Activated naive CD4-positive, alpha-beta T cell treated with anti-CD3 and anti-CD28 coated beads for 36 hours (primary cell): ENCODE measurements around the gene IL17B. TPM values are rescaled to one million over a fixed set of nuclear protein-coding genes. Genes with fewer than 3 reads are reported as not detected.
"Not testable (repeated sequence)": the region's sequence is repeated elsewhere in the genome, so short reads cannot be mapped to it uniquely, and the experiment has no call there.

Experiments used
- CTCF ChIA-PET: fragments of 350-600 bp; sonication (Branson Sonifier 250); formaldehyde crosslinking; loops from one replicate; lab custom pipeline; 2021; ENCODE audit warnings: antibody characterized with exemption; lab: Charles Lee
- DNase-seq: peaks from one replicate; pipeline ENCODE4 v3.0.0-alpha.2; 2020
- H3K27ac Mint-ChIP-seq: one replicate; pipeline ENCODE4 v1.8.0; 2021; ENCODE audit warnings: mild to moderate bottlenecking, mixed read lengths
- H3K27me3 Mint-ChIP-seq: one replicate; pipeline ENCODE4 v1.8.0; 2021; ENCODE audit warnings: low read depth, mixed read lengths
- H3K36me3 Mint-ChIP-seq: one replicate; pipeline ENCODE4 v1.8.0; 2021; ENCODE audit warnings: low read depth, mixed read lengths
- H3K4me1 Mint-ChIP-seq: one replicate; pipeline ENCODE4 v1.8.0; 2021; ENCODE audit warnings: low read depth, mixed read lengths
- H3K4me3 Mint-ChIP-seq: one replicate; pipeline ENCODE4 v1.8.0; 2021; ENCODE audit warnings: mild to moderate bottlenecking, moderate library complexity, mixed read lengths
- H3K9me3 Mint-ChIP-seq: one replicate; pipeline ENCODE4 v1.8.0; 2021; ENCODE audit warnings: mixed read lengths
- intact Hi-C: fragments of 100-400 bp; cut with micrococcal nuclease; formaldehyde crosslinking; loops from one replicate; pipeline ENCODE4 v1.15.1; 2023
- total RNA-seq, 2 experiments: library from RNA; stranded (reverse); gene quantifications; one replicate each; pipeline ENCODE4 v1.2.3, GENCODE V29; 2021

The IL17B gene
- total RNA-seq, 2 experiments from 2014 or later, result not detected

DNA sequence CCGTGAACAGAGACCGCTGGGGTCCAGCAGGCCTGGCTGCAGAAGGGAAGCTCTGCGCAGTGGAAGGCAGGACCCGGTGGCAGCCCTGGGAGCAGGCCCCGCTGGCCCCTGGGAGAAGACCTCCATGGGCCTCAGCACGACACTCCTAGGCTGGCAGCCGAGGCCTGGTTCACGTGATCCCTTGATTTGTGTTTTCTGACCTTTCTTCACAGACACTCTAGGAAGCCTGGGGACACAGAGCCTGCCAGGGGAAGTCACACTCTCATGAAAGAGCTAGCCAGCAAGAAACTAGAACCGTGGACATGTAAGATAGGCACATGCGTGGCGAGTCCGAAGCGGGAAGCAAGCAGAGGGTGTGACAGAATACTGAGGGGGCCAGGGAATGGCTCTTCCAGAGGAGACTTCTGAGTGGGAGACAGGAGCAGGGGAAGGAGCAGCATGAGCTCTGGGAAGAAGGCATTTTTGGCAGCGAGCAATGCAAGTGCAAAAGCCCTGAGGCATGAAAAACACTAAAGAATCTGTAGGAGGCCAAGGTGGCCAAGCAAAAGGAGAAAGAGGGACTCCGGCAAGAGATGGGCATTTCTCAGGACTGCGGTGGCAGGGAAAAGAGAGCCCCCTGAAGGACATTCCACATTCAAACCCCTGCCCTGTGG lies 26.6 kb upstream of the IL17B start:
- Mint-ChIP-seq H3K27me3 (no peaks in the 10 kb centered on the region), H3K4me1 (no peaks in the 10 kb centered on the region), H3K9me3 (no peaks in the 10 kb centered on the region), H3K4me3 (no peak overlapping the region), H3K36me3 (no peaks in the 10 kb centered on the region), H3K27ac (no peak overlapping the region)
- CTCF ChIA-PET, result interaction anchor here (0.6 to 1.3 kb wide), 2 partner anchors 11 to 528 kb away, joined by 3 read pairs; no protein-coding TSS in a partner anchor
- DNase-seq, result no peak
- intact Hi-C loops, result no loop called here

DNA sequence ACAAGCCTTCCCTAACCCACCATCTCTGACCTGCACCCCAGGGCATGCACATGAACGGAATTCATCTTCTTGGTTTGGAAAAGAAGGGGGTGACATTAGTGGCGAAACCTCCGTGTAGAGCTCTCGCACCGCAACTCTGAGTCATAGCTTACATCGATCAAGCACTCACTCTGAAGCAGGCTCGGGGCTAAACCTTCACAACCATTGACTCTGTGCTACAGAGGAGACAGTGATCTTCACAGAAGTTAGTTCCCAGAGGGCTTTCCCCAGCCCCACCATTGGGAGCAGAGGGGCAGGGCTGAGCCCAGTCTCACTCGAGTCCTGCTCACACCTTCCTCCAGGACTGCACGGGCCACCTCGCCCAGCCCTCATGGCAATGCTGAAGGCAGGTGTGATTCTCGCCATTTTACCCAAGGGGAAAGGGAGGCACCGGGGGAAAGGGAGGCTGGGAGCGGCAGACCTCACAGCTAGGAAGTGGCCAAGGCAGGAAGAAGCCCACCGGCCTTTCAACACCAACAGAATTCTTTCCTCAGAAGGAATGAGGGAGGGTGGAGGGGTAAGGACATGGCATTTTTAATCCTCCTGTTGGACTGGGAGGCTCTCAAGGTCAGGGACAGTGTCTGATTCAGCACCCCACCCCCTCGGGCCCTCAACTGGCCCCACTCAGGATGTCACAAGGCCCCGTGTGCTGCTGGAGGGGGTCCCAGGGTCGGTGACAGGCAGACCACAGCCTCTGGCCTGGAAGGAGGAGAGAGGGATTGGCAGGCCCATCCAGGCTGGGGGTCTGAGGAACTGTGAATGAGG lies 25.9 kb upstream of the IL17B start:
- H3K4me1 Mint-ChIP-seq, result no peaks in the 10 kb centered on the region
- no peaks in the 10 kb centered on the region for H3K27me3 Mint-ChIP-seq
- H3K36me3 Mint-ChIP-seq, result no peaks in the 10 kb centered on the region
- H3K4me3 Mint-ChIP-seq, result no peak overlapping the region
- intact Hi-C loops, result no loop called here
- CTCF ChIA-PET, result interaction anchor here (1.3 kb wide), 1 partner anchor 12 kb away, joined by 3 read pairs; no protein-coding TSS in a partner anchor
- no peak for DNase-seq
- H3K27ac Mint-ChIP-seq, result no peak overlapping the region
- no peaks in the 10 kb centered on the region for H3K9me3 Mint-ChIP-seq

DNA sequence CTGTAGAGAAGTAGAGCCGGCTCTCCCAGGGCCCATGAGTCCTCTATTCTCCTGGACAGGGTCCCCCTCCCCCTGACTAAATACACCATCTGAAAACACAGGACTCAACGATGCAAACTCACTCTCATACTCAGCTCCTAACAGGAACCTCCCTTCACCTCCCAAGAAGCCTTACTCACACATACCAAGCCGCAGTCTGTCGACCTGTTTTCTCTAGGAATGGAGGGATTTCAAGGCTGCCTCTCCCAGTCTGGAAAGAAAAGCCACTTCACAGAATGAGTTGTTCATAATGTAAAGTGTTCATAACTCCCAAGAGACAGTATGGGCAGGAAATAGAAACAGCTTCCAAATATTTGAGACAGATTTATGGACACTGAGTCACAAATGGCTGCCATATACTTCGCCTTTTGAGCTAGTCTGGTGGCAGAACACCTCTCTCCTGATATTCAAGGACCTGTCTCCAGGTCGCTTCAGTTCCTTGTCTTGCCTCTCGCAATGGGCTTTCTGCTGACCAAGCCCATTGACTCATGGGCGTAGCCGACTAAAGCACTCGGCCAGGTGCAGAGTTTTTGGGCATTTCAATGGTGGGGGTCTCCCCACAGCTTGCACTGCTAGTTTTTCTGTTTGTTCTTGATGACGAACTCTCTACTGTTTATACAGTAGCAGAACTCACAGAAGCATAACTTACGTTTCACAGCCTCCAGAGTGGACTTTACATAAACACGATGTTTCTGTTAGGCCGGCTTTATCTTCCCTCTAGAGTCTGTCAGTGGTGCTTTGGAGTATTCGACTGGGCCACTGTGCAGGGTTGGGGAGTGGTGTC lies 25.0 kb upstream of the IL17B start:
- Mint-ChIP-seq H3K4me3 (no peak overlapping the region), H3K4me1 (no peaks in the 10 kb centered on the region), H3K9me3 (no peaks in the 10 kb centered on the region), H3K36me3 (no peaks in the 10 kb centered on the region), H3K27ac (no peak overlapping the region), H3K27me3 (no peaks in the 10 kb centered on the region)
- CTCF ChIA-PET, result interaction anchor here (0.9 kb wide), 1 partner anchor 30 kb away, joined by 4 read pairs; no protein-coding TSS in a partner anchor
- intact Hi-C loops, result no loop called here
- DNase-seq, result no peak

DNA sequence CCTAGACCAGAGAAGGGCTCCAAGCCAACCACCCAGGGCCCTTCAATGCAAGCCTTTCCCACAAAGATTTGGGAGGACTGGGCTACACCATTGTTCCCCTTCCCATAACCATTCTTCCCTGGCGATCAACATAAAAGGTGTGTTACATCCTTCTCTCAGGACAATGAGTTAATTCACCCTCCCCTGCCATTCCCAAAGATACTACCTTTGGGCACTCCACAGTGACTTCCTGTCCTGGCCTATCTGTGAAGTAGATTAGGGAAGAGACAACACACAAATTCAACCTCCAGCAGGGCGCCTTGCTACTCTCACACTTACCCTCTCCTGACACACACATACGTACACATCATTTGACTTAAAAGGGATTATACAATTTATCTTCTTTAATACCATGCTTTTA lies 23.2 kb upstream of the IL17B start:
- Mint-ChIP-seq H3K36me3 (no peaks in the 10 kb centered on the region), H3K27me3 (no peaks in the 10 kb centered on the region), H3K27ac (no peak overlapping the region), H3K4me1 (no peaks in the 10 kb centered on the region), H3K4me3 (no peak overlapping the region), H3K9me3 (no peaks in the 10 kb centered on the region)
- intact Hi-C loops, result no loop called here
- no peak for DNase-seq
- CTCF ChIA-PET, result interaction anchor here (0.8 kb wide), 1 partner anchor 88 kb away, joined by 3 read pairs; no protein-coding TSS in a partner anchor

DNA sequence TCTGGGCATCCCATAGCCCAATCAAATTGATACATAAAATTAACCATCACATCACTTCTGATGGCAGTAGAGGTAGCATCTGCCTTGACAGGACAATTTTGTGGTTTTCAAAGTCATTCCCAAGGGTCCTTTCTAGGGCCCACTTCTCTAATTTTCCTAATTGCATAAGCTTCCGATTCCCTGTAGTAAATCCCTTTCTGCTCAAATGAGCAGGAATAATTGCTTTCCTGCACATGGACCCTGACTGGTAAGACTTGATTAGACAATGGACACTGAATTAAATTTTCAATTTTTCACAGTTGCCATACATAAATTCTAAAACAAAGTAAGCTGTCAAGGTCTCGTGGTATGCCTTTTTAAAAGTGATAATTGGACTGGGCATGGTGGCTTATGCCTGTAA lies 22.0 kb upstream of the IL17B start:
- Mint-ChIP-seq H3K27me3 (no peaks in the 10 kb centered on the region), H3K4me1 (no peaks in the 10 kb centered on the region), H3K36me3 (no peaks in the 10 kb centered on the region), H3K9me3 (no peaks in the 10 kb centered on the region), H3K4me3 (no peak overlapping the region), H3K27ac (no peak overlapping the region)
- intact Hi-C loops, result no loop called here
- DNase-seq, result no peak
- CTCF ChIA-PET, result interaction anchor here (0.7 to 1.4 kb wide), 7 partner anchors 10 to 37 kb away, joined by 3 to 4 read pairs (median 3); no protein-coding TSS in a partner anchor

DNA sequence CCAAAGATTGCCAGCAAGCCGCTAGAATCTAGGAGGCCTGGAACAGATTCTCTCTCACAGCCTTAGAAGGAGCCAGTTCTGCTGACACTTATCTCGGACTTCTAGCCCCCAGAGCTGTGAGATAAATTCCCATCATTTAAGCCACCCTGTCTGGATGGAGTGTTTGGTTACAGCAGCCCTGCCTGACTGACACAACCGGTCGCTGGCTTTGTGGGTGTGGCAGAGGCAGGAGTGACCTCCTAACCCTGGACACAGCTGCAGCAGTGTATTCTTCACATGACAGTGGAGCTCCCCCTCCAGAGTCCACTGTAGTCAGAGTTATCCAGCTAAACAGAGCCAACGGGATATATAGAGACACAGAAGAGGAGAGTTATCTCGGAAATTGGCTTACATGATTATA lies 21.2 kb upstream of the IL17B start:
- intact Hi-C loops, result no loop called here
- Mint-ChIP-seq H3K36me3 (no peaks in the 10 kb centered on the region), H3K4me1 (no peaks in the 10 kb centered on the region), H3K4me3 (no peak overlapping the region), H3K27me3 (no peaks in the 10 kb centered on the region), H3K9me3 (no peaks in the 10 kb centered on the region), H3K27ac (no peak overlapping the region)
- CTCF ChIA-PET, result interaction anchor here (0.6 to 1.4 kb wide), 9 partner anchors 10 to 38 kb away, joined by 3 to 5 read pairs (median 3); no protein-coding TSS in a partner anchor
- no peak for DNase-seq

DNA sequence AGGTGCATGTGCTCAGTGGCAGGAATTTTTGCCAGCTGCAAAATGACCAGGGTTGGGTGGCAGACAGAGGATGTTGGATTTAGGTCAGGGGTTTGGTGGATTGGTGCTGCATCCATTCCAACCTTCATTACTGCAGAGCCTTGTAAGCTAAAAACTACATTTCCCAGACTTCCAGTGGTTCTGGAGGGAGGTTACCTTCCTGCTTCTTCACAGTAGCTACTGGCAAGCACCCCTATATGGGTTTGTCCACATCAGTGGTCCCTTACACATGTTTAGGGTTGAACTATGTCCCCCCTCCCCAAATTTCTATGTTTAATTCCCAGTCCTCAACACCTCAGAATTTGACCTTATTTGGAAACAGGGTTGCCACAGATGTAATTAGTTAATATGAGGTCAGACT lies 20.7 kb upstream of the IL17B start:
- H3K4me1 Mint-ChIP-seq, result no peaks in the 10 kb centered on the region
- H3K36me3 Mint-ChIP-seq, result no peaks in the 10 kb centered on the region
- no peak for DNase-seq
- no peaks in the 10 kb centered on the region for H3K27me3 Mint-ChIP-seq
- intact Hi-C loops, result no loop called here
- no peaks in the 10 kb centered on the region for H3K9me3 Mint-ChIP-seq
- H3K27ac Mint-ChIP-seq, result no peak overlapping the region
- CTCF ChIA-PET, result interaction anchor here (0.7 to 1.4 kb wide), 3 partner anchors 18 to 68 kb away, joined by 3 to 4 read pairs (median 3); no protein-coding TSS in a partner anchor
- H3K4me3 Mint-ChIP-seq, result no peak overlapping the region

DNA sequence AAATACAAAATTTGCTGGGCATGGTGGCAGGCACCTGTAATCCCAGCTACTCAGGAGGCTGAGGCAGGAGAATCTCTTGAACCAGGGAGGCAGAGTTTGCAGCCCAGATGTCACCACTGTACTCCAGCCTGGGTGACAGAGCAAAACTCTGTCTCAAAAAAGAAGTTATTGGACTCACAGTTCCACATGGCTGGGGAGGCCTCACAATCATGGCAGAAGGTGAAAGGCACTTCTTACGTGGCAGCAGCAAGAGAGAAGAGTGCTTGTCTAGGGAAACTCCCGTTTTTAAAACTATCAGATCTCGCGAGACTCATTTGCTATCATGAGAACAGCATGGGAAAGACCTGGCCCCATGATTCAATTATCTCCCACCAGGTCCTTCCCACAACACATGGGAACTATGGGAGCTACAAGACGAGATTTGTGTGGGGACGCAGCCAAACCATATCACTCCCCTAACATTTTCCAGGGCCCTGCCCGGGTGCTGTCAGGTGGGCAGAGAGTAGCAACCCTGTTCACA lies 19.7 kb upstream of the IL17B start:
- H3K9me3 Mint-ChIP-seq, H3K27me3 Mint-ChIP-seq, H3K4me1 Mint-ChIP-seq, H3K36me3 Mint-ChIP-seq, CTCF ChIA-PET, H3K4me3 Mint-ChIP-seq, intact Hi-C loops, H3K27ac Mint-ChIP-seq, DNase-seq: not testable (repeated sequence)

DNA sequence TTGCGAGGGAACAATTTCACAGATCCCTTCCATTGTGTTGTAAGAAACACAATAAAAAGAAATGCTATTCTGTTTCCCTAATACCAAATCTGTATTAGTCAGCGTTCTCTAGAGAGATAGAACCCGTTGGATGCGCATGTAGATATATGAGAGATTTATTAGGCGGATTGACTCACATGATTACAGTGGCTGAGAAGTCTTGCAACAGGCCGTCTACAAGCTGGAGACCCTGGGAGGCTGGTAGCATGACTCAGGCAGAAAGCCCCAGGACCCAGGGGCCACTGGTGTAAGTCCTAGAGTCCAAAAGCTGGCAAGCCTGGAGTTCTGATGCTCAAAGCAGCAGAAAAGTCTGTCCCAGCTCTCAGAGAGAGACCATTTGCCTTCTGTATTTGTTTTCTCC lies 18.4 kb upstream of the IL17B start:
- Mint-ChIP-seq H3K36me3 (no peaks in the 10 kb centered on the region), H3K27me3 (no peaks in the 10 kb centered on the region), H3K4me1 (no peaks in the 10 kb centered on the region), H3K27ac (no peak overlapping the region), H3K4me3 (no peak overlapping the region), H3K9me3 (no peaks in the 10 kb centered on the region)
- CTCF ChIA-PET, result no interaction called here
- no peak for DNase-seq
- intact Hi-C loops, result no loop called here

DNA sequence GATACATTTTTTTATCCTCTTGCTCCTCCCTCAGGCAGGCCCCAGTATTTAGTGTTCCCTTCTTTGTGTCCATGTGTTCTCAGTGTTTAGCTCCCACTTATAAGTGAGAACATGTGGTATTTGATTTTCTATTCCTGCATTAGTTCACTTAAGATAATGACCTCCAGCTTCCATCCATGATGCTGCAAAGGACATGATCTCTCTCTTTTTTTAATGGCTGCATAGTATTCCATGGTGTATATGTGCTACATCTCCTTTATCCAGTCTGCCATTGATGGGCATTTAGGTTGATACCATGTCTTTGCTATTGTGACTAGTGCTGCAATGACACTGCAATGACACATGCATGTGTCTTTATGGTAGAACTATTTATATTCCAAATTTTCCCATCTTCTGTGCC lies 15.9 kb upstream of the IL17B start:
- H3K4me1 Mint-ChIP-seq, H3K9me3 Mint-ChIP-seq, intact Hi-C loops, DNase-seq, H3K27ac Mint-ChIP-seq, H3K27me3 Mint-ChIP-seq, H3K4me3 Mint-ChIP-seq, H3K36me3 Mint-ChIP-seq: not testable (repeated sequence)
- CTCF ChIA-PET, result interaction anchor here (1.3 kb wide), 1 partner anchor 28 kb away, joined by 3 read pairs; no protein-coding TSS in a partner anchor

DNA sequence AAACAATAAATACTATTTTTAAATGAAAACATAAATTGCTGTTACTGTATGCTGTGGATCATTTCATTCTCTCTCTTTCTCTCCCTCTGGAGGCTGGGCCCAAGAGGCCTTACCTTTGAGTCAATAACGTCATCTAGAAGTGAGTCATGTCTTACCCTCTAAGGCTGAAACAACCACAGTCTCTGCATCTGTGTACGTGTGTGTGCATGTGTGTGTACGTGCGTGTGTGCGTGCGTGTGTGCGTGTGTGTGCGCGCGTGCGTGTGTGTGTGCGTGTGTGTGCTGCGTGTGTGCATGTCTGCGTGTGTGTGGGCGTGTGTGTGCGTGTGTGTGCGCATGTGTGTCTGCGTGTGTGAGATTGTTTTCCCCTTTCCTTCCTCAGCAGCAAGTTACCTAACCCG lies 13.6 kb upstream of the IL17B start:
- H3K27me3 Mint-ChIP-seq, result no peaks in the 10 kb centered on the region
- no peaks in the 10 kb centered on the region for H3K9me3 Mint-ChIP-seq
- H3K4me1 Mint-ChIP-seq, result peaks cover 4% of the 10 kb centered on the region
- H3K4me3 Mint-ChIP-seq, result no peak overlapping the region
- intact Hi-C loops, result no loop called here
- H3K27ac Mint-ChIP-seq, result no peak overlapping the region
- CTCF ChIA-PET, result interaction anchor here (1.7 kb wide), 1 partner anchor 42 kb away, joined by 7 read pairs; no protein-coding TSS in a partner anchor
- no peak for DNase-seq
- H3K36me3 Mint-ChIP-seq, result no peaks in the 10 kb centered on the region

DNA sequence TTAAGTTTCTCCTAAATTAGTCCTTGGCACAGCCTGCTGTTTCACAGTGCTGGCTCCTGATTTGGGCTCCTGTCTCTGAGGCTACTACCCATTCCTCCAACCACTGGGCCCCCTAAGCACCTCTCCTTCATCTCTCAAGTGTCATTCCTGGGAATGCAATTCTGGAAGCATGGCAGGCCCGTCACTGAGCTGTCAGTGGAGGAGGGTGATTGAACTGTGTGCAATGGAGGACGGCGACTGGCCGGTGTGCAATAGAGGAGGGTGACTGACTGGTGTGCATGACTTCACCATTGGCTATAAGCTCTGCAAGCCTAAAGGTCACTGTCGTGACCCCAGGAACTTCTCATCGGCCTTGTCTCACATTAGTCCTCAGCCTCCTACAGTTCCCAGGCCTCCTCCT lies 12.4 kb upstream of the IL17B start:
- Mint-ChIP-seq H3K4me1 (peaks cover 4% of the 10 kb centered on the region), H3K27me3 (no peaks in the 10 kb centered on the region), H3K36me3 (no peaks in the 10 kb centered on the region), H3K9me3 (no peaks in the 10 kb centered on the region), H3K4me3 (no peak overlapping the region), H3K27ac (no peak overlapping the region)
- DNase-seq, result no peak
- intact Hi-C loops, result no loop called here
- CTCF ChIA-PET, result interaction anchor here (0.9 to 2.7 kb wide), 2 partner anchors 10 to 11 kb away, joined by 4 to 14 read pairs; no protein-coding TSS in a partner anchor
